Trophoblast cell (in vitro differentiated cells and primary cell): ENCODE results near the gene TUBA8.

ENCODE experiments used
- DNase-seq, 2 donors: peaks; one replicate each; pipeline ENCODE4 v3.0.0-alpha.2; 2016
- H2AFZ ChIP-seq: 2 replicates; pipeline ENCODE4 v1.6.1; 2013; ENCODE audit warnings: low read length, moderate library complexity, mild to moderate bottlenecking; ENCODE audit not compliant: insufficient read depth, poor library complexity
- H2AK5ac ChIP-seq: 2 replicates; pipeline ENCODE4 v1.6.1; 2013; ENCODE audit warnings: mild to moderate bottlenecking, low read length
- H2BK120ac ChIP-seq: 2 replicates; pipeline ENCODE4 v1.6.1; 2013; ENCODE audit warnings: low read length, mild to moderate bottlenecking, moderate library complexity; ENCODE audit not compliant: insufficient read depth, poor library complexity
- H2BK12ac ChIP-seq: 2 replicates; pipeline ENCODE4 v1.6.1; 2013; ENCODE audit warnings: mild to moderate bottlenecking, low read length, moderate library complexity
- H2BK5ac ChIP-seq: 2 replicates; pipeline ENCODE4 v1.6.1; 2013; ENCODE audit warnings: low read length, low read depth, moderate library complexity, mild to moderate bottlenecking; ENCODE audit not compliant: poor library complexity
- H3K14ac ChIP-seq: 2 replicates; pipeline ENCODE4 v1.6.1; 2013; ENCODE audit warnings: mild to moderate bottlenecking, low read length
- H3K18ac ChIP-seq: 2 replicates; pipeline ENCODE4 v1.6.1; 2013; ENCODE audit warnings: mild to moderate bottlenecking, low read length
- H3K23ac ChIP-seq: 2 replicates; pipeline ENCODE4 v1.6.1; 2013; ENCODE audit warnings: low read length
- H3K27ac ChIP-seq: 2 replicates; pipeline ENCODE4 v1.5.1; 2013; ENCODE audit warnings: low read depth, mild to moderate bottlenecking, inconsistent platforms, low read length, moderate library complexity
- H3K27me3 ChIP-seq: 2 replicates; pipeline ENCODE4 v1.6.1; 2013; ENCODE audit warnings: inconsistent platforms, mild to moderate bottlenecking, low read length, moderate library complexity; ENCODE audit not compliant: insufficient read depth
- H3K36me3 ChIP-seq, 2 experiments: 1 replicate in 1 of 2; 2 replicates in 1 of 2; pipeline ENCODE4 v1.6.1; 2013; ENCODE audit warnings: low read length in 2 of 2, mild to moderate bottlenecking in 2 of 2, moderate library complexity in 1 of 2; ENCODE audit not compliant: insufficient read depth in 2 of 2, control insufficient read depth in 1 of 2
- H3K4ac ChIP-seq: 2 replicates; pipeline ENCODE4 v1.6.1; 2013; ENCODE audit warnings: low read depth, mild to moderate bottlenecking, low read length, moderate library complexity
- H3K4me1 ChIP-seq, 2 experiments: 1 replicate in 1 of 2; 2 replicates in 1 of 2; pipeline ENCODE4 v1.6.1; 2013; ENCODE audit warnings: low read length in 2 of 2, mild to moderate bottlenecking in 2 of 2, moderate library complexity in 1 of 2; ENCODE audit not compliant: insufficient read depth in 2 of 2, control insufficient read depth in 1 of 2
- H3K4me2 ChIP-seq: 2 replicates; pipeline ENCODE4 v1.6.1; 2013; ENCODE audit warnings: inconsistent platforms, mild to moderate bottlenecking, low read length, moderate library complexity
- H3K4me3 ChIP-seq: 2 replicates; pipeline ENCODE4 v1.5.1; 2013; ENCODE audit warnings: mild to moderate bottlenecking, low read depth, low read length, inconsistent platforms
- H3K79me1 ChIP-seq: one replicate; pipeline ENCODE4 v1.6.1; 2013; ENCODE audit warnings: low read length
- H3K79me2 ChIP-seq: 2 replicates; pipeline ENCODE4 v1.6.1; 2013; ENCODE audit warnings: low read length, mild to moderate bottlenecking; ENCODE audit not compliant: control insufficient read depth, insufficient read depth, poor library complexity
- H3K9ac ChIP-seq: 2 replicates; pipeline ENCODE4 v1.6.1; 2013; ENCODE audit warnings: mild to moderate bottlenecking, low read length
- H3K9me3 ChIP-seq: 2 replicates; pipeline ENCODE4 v1.6.1; 2013; ENCODE audit warnings: low read depth, mild to moderate bottlenecking, control low read depth, inconsistent platforms, low read length; ENCODE audit not compliant: insufficient read depth
- H4K12ac ChIP-seq: 2 replicates; pipeline ENCODE4 v1.6.1; 2013; ENCODE audit warnings: low read depth, mild to moderate bottlenecking, low read length, moderate library complexity
- H4K8ac ChIP-seq: 2 replicates; pipeline ENCODE4 v1.6.1; 2013; ENCODE audit warnings: low read depth, mild to moderate bottlenecking, low read length, moderate library complexity
- H4K91ac ChIP-seq: one replicate; pipeline ENCODE4 v1.6.1; 2013; ENCODE audit warnings: low read depth, mild to moderate bottlenecking, low read length, moderate library complexity
- WGBS: extraction: QIAGEN DNeasy Blood & Tissue Kit; methylation state at CpG from one replicate; pipeline ENCODE4 v1.1.7; 2013; ENCODE audit warnings: missing lambda C conversion rate; ENCODE audit not compliant: insufficient read length, insufficient coverage; ENCODE audit errors: extremely low coverage; 5-methylcytosine and 5-hydroxymethylcytosine counted together

Gene TUBA8

GRCh38 chr22:18082467-18082866 is 28.1 kb upstream of the TUBA8 start:
- Histone ChIP-seq H3K27me3 (no peaks in the 10 kb centered on the region), H3K79me2 (peaks cover 10% of the 10 kb centered on the region), H3K4ac (no peak overlapping the region), H2BK12ac (no peak overlapping the region), H4K91ac (no peak overlapping the region), H4K8ac (no peak overlapping the region), H3K36me3 (peaks cover 25 to 38% of the 10 kb centered on the region in 2 experiments), H3K9ac (no peak overlapping the region), H3K4me3 (no peak overlapping the region), H3K79me1 (peaks cover 7% of the 10 kb centered on the region), H4K12ac (no peak overlapping the region), H2BK5ac (no peak overlapping the region), H3K9me3 (no peaks in the 10 kb centered on the region), H2BK120ac (no peak overlapping the region), H3K18ac (no peak overlapping the region), H2AFZ (no peak overlapping the region), H3K23ac (no peak overlapping the region), H2AK5ac (no peak overlapping the region), H3K4me2 (no peak overlapping the region), H3K14ac (no peak overlapping the region), H3K4me1 (peaks cover 4 to 5% of the 10 kb centered on the region in 2 experiments), H3K27ac (no peak overlapping the region)
- no CpG with 5 or more reads among the region's 2 CpGs for WGBS
- no peak for DNase-seq

- no peaks in the 10 kb centered on the region for H3K79me1 ChIP-seq
- no peaks in the 10 kb centered on the region for H3K9me3 ChIP-seq
- no peaks in the 10 kb centered on the region for H3K27me3 ChIP-seq
- H2BK120ac ChIP-seq = no peak overlapping the region
- H3K36me3 ChIP-seq = peaks cover 35 to 48% of the 10 kb centered on the region in 2 experiments
- no peak overlapping the region for H2AFZ ChIP-seq
- H3K27ac ChIP-seq = no peak overlapping the region
- no peak overlapping the region for H3K4ac ChIP-seq
- no peak overlapping the region for H3K18ac ChIP-seq
- H3K4me3 ChIP-seq = no peak overlapping the region
- H4K91ac ChIP-seq = no peak overlapping the region
- no peak for DNase-seq
- H4K8ac ChIP-seq = no peak overlapping the region
- H2AK5ac ChIP-seq = no peak overlapping the region
- H3K79me2 ChIP-seq = peaks cover 4% of the 10 kb centered on the region
- H3K14ac ChIP-seq = no peak overlapping the region
- peaks cover 4 to 5% of the 10 kb centered on the region in 2 experiments for H3K4me1 ChIP-seq
- no peak overlapping the region for H4K12ac ChIP-seq
- no peak overlapping the region for H3K9ac ChIP-seq
- WGBS = no CpG with 5 or more reads among the region's 10 CpGs
- H2BK5ac ChIP-seq = no peak overlapping the region
- H3K4me2 ChIP-seq = no peak overlapping the region
- H3K23ac ChIP-seq = no peak overlapping the region
- H2BK12ac ChIP-seq = no peak overlapping the region
Measured at GRCh38 chr22:18083406-18083805, 27.2 kb upstream of the TUBA8 start.

GRCh38 chr22:18085188-18085587 is 25.4 kb upstream of the TUBA8 start:
- H3K27me3 ChIP-seq = no peaks in the 10 kb centered on the region
- H3K4ac ChIP-seq = no peak overlapping the region
- no peak for DNase-seq
- no peaks in the 10 kb centered on the region for H3K4me1 ChIP-seq
- peaks cover 43 to 55% of the 10 kb centered on the region in 2 experiments for H3K36me3 ChIP-seq
- no peak overlapping the region for H2AFZ ChIP-seq
- no peak overlapping the region for H3K23ac ChIP-seq
- no peak overlapping the region for H4K12ac ChIP-seq
- H3K27ac ChIP-seq = no peak overlapping the region
- H3K14ac ChIP-seq = no peak overlapping the region
- H2BK5ac ChIP-seq = no peak overlapping the region
- H4K8ac ChIP-seq = no peak overlapping the region
- no peak overlapping the region for H3K4me2 ChIP-seq
- H3K9ac ChIP-seq = no peak overlapping the region
- no peak overlapping the region for H2BK12ac ChIP-seq
- H3K9me3 ChIP-seq = no peaks in the 10 kb centered on the region
- H3K79me1 ChIP-seq = no peaks in the 10 kb centered on the region
- no peak overlapping the region for H2AK5ac ChIP-seq
- no peak overlapping the region for H3K18ac ChIP-seq
- no peak overlapping the region for H3K4me3 ChIP-seq
- no peaks in the 10 kb centered on the region for H3K79me2 ChIP-seq
- no peak overlapping the region for H4K91ac ChIP-seq
- H2BK120ac ChIP-seq = no peak overlapping the region

GRCh38 chr22:18087350-18087855 is 23.2 kb upstream of the TUBA8 start:
- Histone ChIP-seq H3K36me3 (peaks cover 51 to 53% of the 10 kb centered on the region in 2 experiments), H3K18ac (no peak overlapping the region), H2BK120ac (no peak overlapping the region), H2BK5ac (no peak overlapping the region), H4K12ac (no peak overlapping the region), H3K4ac (no peak overlapping the region), H4K8ac (no peak overlapping the region), H3K14ac (no peak overlapping the region), H3K4me2 (no peak overlapping the region), H3K4me1 (no peaks in the 10 kb centered on the region), H3K79me2 (no peaks in the 10 kb centered on the region), H3K79me1 (no peaks in the 10 kb centered on the region), H3K4me3 (no peak overlapping the region), H3K9me3 (no peaks in the 10 kb centered on the region), H3K9ac (no peak overlapping the region), H2AFZ (no peak overlapping the region), H4K91ac (no peak overlapping the region), H2BK12ac (no peak overlapping the region), H3K27me3 (no peaks in the 10 kb centered on the region), H2AK5ac (no peak overlapping the region), H3K27ac (no peak overlapping the region), H3K23ac (no peak overlapping the region)
- no CpG with 5 or more reads among the region's 13 CpGs for WGBS
- DNase-seq = no peak
